SH-SY5Y (cell line): ENCODE data around the gene IFI16.

Experiments
- GATA2 ChIP-seq: IDR thresholded peaks from 2 replicates; pipeline ENCODE4 v1.6.1; 2011; ENCODE audit warnings: mild to moderate bottlenecking, low read depth, low read length
- GATA3 ChIP-seq: IDR thresholded peaks from 2 replicates; pipeline ENCODE4 v1.6.1; 2011; ENCODE audit warnings: low read depth, mild to moderate bottlenecking, low read length, moderate library complexity

Gene IFI16

DNA sequence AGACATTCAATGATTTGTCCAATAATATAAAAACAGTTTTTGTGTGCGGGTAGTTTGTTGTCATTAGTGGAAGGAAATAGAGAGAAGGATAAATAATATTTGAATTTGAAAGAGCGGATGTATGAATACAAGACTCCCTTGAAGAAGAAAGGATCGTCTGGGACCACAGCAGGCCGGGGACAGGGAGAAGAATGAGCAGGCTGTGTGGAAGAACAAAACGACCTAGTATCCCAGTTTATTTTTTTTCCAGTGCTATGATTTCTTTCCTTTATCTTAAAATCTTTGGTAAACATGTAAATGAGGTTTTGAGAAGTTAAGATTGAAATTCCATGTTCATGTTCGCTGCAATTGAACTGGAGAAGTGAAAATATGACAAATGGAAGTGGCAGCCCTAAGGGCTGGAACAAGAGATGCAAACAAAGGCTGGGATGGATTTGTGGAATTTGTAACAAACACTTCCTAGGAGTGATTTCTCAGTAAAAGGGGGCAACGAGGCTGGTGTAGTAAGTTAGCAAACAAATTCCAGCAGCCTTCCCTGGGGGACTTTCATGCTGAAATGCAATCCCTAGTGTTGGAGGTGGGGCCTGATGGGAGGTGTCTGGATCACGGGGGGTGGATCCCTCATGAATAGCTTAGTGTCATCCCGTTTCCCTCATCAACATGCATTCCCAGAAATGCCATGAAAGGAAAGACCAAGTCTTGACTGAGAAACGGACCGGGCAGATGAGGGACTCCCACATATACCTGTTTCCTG is 10.2 kb upstream of the IFI16 start:
- TF ChIP-seq GATA2 (no peak), GATA3 (no peak)

GRCh38 chr1:159000070-159000409 is 9.7 kb upstream of the IFI16 start:
- TF ChIP-seq GATA2 (no peak), GATA3 (no peak)

DNA sequence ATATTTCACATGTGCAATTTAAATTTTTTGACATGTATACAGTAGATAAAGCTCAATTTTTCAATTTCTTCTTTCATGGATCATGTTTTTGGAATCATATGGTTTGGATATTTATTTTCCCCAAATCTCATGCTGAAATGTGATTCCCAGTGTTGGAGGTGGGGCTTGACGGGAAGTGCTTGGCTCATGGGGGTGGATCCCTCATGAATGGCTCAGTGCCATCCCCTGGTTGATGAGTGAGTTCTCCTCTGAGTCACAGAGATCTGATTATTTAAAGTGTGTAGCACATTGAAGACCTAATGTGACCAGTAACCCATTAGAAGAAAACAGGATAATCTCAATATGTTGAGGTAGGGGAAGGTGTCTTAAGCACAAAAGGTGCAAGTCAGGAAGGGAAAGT is 9.1 kb upstream of the IFI16 start:
- TF ChIP-seq GATA3, result no peak
- TF ChIP-seq GATA2, result no peak

DNA sequence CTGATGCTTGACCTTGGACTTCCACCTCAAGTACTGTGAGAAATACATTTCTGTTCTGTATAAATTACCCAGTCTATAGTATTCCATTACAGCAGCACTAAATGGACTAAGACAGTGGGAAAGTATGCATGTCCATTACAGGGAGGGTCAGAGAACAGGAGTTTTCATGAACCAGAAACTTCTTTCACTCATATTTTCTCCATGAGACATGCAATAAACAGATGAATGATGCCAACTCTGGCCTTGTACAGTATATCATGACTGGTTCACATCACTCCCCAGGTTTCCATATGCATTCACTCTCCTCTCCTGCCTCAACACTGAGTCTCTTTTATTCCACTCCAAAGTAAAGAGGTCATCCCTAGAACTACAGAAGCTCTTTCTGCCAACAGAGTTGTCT is 4.5 kb upstream of the IFI16 start:
- TF ChIP-seq GATA3 (no peak), GATA2 (no peak)

DNA sequence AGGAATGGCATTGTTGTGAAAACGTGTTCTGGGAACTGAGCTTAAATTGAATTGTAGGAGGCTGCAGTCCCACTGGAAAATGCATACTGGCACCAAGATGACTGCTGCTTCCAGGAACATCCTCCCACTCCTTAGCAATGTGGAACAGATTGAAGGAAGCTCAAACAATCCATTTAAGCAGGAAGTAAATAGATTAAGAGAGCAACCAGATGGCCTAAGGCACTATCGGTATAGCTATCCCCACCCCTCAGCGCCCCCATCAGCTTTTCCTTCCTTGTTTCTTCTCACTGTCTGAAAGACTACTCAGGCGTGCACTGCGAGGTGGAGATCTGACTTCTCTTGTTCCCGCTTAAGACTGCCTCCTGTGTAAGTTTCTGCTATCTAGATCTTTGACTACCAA is 4.0 kb upstream of the IFI16 start:
- TF ChIP-seq GATA3, result no peak
- TF ChIP-seq GATA2, result no peak

DNA sequence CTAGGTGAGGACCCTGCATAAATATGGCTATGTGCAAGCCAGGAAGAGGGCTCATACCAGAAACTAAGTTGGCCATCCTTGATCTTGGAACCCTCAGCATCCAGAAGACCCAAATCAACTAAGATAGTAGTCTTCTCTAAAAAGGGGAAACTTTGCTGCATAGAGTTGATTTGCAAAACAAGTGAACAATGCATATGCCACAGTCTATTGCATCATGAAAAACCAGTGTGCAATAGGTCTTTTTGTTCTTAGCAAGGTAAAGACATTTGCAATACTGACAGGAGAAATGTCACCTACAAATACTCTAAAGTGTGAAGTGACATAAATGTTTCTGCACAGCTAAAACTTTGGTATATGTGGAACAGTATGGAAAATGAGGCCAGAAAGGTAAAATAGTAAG is 2.0 kb upstream of the IFI16 start:
- TF ChIP-seq GATA3 (no peak), GATA2 (no peak)

DNA sequence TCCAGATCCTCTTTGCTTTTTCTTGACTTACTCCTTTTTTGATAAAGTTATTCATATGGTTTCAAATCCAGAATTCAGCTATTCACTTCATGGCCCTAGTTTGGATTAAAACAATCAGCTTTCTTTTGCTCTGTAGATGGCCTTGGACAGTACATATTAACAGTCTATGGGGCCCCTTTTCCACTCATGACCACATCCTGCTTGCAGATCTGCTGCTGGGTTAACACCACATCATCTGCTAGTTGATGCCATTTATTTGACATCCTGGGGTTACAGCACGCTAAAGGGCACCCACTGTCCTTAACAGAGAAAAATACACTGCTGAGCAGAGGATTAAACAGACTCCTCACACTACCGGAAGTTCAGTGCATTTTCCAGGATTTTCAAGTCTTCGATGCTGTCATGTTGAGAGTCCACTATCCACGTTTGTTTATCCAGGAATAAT is 941 bp upstream of the IFI16 start:
- no peak for TF ChIP-seq GATA3
- TF ChIP-seq GATA2, result no peak

DNA sequence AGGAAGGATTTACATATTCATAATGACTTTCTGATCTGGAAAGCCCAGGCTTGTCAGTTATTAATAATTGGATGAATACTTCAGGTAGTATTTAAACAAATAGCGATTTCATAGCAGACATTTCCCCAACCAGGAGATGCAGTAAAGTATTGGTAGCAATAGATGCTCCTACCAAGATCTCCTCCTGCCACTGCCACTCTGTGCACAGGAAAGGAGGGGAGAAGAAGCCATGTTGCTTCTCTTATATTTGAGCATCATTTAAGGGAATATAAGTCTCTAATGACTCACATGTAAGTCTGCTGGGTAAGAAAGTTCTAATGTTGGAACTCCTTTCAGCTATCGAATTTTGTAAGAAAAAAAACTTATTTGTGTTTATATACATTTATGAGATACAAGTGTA is 420 bp upstream of the IFI16 start:
- TF ChIP-seq GATA3 (no peak), GATA2 (no peak)

GRCh38 chr1:159010391-159010790 is 684 bp downstream of the IFI16 start:
- TF ChIP-seq GATA3 (no peak), GATA2 (no peak)

GRCh38 chr1:159011751-159012150 is 2.0 kb downstream of the IFI16 start:
- TF ChIP-seq GATA3 (no peak), GATA2 (no peak)

DNA sequence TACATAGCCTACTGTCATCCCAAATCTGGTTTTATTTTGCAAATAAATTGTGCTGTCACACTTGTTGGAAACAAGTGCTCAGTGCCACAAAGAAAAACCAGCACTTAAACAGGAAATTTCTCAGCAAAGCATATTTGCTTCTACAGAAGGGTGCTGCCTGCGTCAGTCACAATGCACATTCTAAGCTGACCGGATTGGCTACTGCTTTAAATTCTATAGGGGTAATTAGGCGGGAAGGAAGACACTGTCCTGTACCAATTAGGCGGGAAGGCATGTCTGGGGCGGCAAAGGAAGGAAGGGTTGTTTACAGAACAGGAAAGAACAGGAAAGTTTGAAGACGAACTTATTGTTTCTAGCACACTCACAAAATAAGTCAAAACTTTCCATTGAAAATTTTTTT is 2.8 kb downstream of the IFI16 start:
- TF ChIP-seq GATA2, result no peak
- TF ChIP-seq GATA3, result no peak

- no peak for TF ChIP-seq GATA3
- no peak for TF ChIP-seq GATA2
Measured at GRCh38 chr1:159014003-159014571, 4.4 kb downstream of the IFI16 start.

GRCh38 chr1:159014851-159015250 is 5.1 kb downstream of the IFI16 start:
- TF ChIP-seq GATA2, result no peak
- TF ChIP-seq GATA3, result no peak

DNA sequence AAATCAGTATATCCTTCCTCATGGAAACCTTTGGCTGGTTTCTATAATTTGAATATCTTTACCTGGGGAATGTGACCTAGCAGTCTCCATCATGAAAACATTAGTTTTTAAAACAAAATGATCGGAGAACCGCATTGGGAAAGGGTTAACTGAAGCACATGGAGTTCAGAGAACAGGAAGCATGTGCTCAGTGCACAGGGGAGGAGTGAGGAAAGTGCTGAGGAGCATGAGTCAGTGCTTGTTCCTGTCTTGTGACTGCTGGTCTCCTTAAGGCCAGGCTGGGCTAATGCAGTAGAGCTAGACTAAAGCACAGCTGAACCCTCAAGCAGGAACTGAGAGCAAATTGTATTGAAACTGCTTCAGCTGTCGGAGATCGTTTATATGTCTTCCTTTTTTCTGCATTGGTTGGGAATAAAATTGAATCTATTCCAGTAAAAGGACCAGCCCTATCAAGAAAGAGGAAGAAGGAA is 5.8 kb downstream of the IFI16 start:
- TF ChIP-seq GATA3, result no peak
- TF ChIP-seq GATA2, result no peak

- TF ChIP-seq GATA3 (no peak), GATA2 (no peak)
Measured at GRCh38 chr1:159023723-159024122, 14.0 kb downstream of the IFI16 start.

- TF ChIP-seq GATA3 (no peak), GATA2 (no peak)
Measured at GRCh38 chr1:159025043-159025442, 15.3 kb downstream of the IFI16 start.

- TF ChIP-seq GATA3, result no peak
- no peak for TF ChIP-seq GATA2
Measured at GRCh38 chr1:159030311-159030710, 20.6 kb downstream of the IFI16 start.
